ENCODE results near the gene TOB1. TPM values are rescaled to one million over a fixed set of nuclear protein-coding genes. Genes with fewer than 3 reads are reported as not detected.

TOB1 gene
- total and polyA plus RNA-seq, 12 donors: 22.4 to 332 (median 62.7) TPM

DNA sequence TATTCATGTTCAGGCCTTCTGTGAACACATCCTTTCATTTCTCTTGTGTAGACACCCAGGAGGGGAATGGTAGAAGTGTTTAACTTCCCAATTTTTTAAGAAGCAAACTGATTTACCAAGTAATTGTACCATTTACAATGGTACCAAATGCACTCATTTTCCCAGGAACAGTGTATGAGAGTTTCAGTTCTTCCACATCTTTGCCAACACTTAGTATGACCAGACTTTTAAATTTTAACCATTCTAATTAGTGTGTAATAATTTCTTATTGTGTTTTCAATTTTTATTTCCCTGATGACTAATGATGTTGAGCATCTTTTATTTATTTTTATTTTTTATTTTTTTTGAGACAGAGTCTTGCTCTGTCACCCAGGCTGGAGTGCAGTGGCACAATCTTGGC, 41.0 kb downstream of the TOB1 start:
- TF ChIP-seq POLR2A (IDR thresholded peaks at IDR 0.05) (no peak), CTCF (IDR thresholded peaks at IDR 0.05) (no peak)
- no peak for DNase-seq

GRCh38 chr17:50824429-50824828, 41.7 kb downstream of the TOB1 start:
- DNase-seq: no peak
- Histone ChIP-seq H3K9me3 (replicated peaks in 1 of 3) (no peaks in the 10 kb centered on the region), H3K4me3 (no peak overlapping the region), H3K36me3 (replicated peaks in 1 of 2) (no peaks in the 10 kb centered on the region), H3K4me1 (replicated peaks in 1 of 2) (no peaks in the 10 kb centered on the region), H3K27ac (no peak overlapping the region), H3K27me3 (no peaks in the 10 kb centered on the region)
- TF ChIP-seq CTCF (IDR thresholded peaks at IDR 0.05) (no peak), POLR2A (IDR thresholded peaks at IDR 0.05) (no peak)
- 83 to 88% (median 84%) methylated on average over 2 of the region's 2 CpGs for WGBS, 4 donors
- intact Hi-C loops (cut with DNase I): no loop called here

More for the DNA sequence above, 41.0 kb downstream of the TOB1 start:
- Histone ChIP-seq H3K27ac (no peak overlapping the region), H3K4me1 (replicated peaks in 1 of 2) (no peaks in the 10 kb centered on the region), H3K4me3 (no peak overlapping the region), H3K27me3 (no peaks in the 10 kb centered on the region), H3K36me3 (replicated peaks in 1 of 2) (no peaks in the 10 kb centered on the region), H3K9me3 (replicated peaks in 1 of 3) (no peaks in the 10 kb centered on the region)
- intact Hi-C loops (cut with DNase I): no loop called here

DNA sequence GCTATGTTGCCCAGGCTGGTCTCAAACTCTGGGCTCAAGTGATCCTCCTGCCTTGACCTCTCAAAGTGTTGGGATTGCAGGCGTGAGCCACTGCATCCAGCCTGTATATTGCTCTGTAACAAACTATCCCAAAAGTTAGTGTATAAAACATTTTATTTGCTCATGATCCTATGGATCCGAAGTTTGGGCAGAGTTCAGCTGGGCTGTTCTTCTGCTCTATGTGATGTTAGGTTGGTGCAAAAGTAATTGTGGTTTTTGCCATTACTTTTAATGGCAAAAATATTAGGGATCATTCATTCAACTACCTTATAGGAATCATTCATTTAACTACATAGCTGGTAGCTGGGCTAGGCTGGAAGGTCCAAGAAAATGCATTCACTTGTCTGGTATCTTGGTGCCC, 43.6 kb downstream of the TOB1 start:
- 81 to 100% (median 91%) methylated on average over 2 of the region's 2 CpGs for WGBS, 4 donors
- Histone ChIP-seq H3K9me3 (replicated peaks in 1 of 3) (no peaks in the 10 kb centered on the region), H3K4me1 (replicated peaks in 1 of 2) (no peaks in the 10 kb centered on the region)

GRCh38 chr17:50820651-50821050, 45.5 kb downstream of the TOB1 start:
- H3K9me3 ChIP-seq (replicated peaks in 1 of 3): no peaks in the 10 kb centered on the region
- intact Hi-C loops (cut with DNase I): no loop called here
- H3K27ac ChIP-seq: no peak overlapping the region
- TF ChIP-seq CTCF (IDR thresholded peaks at IDR 0.05) (no peak), POLR2A (IDR thresholded peaks at IDR 0.05) (no peak)
- no peaks in the 10 kb centered on the region for H3K36me3 ChIP-seq (replicated peaks in 1 of 2)
- no peak overlapping the region for H3K4me3 ChIP-seq
- WGBS, 4 donors: 69 to 87% (median 80%) methylated on average over 2 to 10 of the region's 10 CpGs
- no peak for DNase-seq
- no peaks in the 10 kb centered on the region for H3K27me3 ChIP-seq
- peaks cover 0 to 6% of the 10 kb centered on the region in 2 donors for H3K4me1 ChIP-seq (replicated peaks in 1 of 2)

More for the DNA sequence above, 43.6 kb downstream of the TOB1 start:
- Histone ChIP-seq H3K27ac (no peak overlapping the region), H3K27me3 (no peaks in the 10 kb centered on the region), H3K4me3 (no peak overlapping the region), H3K36me3 (replicated peaks in 1 of 2) (no peaks in the 10 kb centered on the region)
- intact Hi-C loops (cut with DNase I): no loop called here
- no peak for DNase-seq
- TF ChIP-seq CTCF (IDR thresholded peaks at IDR 0.05) (no peak), POLR2A (IDR thresholded peaks at IDR 0.05) (no peak)
